Panc1 (cell line): Measurements from ENCODE around the gene PLEKHG2. TPM values are rescaled to one million over a fixed set of nuclear protein-coding genes. Genes with fewer than 3 reads are reported as not detected.

Experiments used
- ATAC-seq: fragments of 200-7000 bp; cut with Tn5 transposase; 2 replicates; pipeline ENCODE4 v1.9.1; 2020; ENCODE audit warnings: mild to moderate bottlenecking, moderate library complexity
- BruUV-seq: library from RNA; stranded (reverse); fragments of 400-500 nt; replicated peaks from 2 replicates; lab custom pipeline; 2021; lab: Mats Ljungman, UMichigan
- CTCF ChIA-PET: fragments of 300-600 bp; sonication (Branson Sonifier 250); formaldehyde crosslinking; loops from one replicate; lab custom pipeline; 2022; ENCODE audit warnings: antibody characterized with exemption; lab: Charles Lee
- POLR2A ChIA-PET: fragments of 300-600 bp; sonication (Branson Sonifier 250); formaldehyde crosslinking; loops from one replicate; lab custom pipeline; 2022; ENCODE audit warnings: antibody characterized with exemption; lab: Charles Lee
- DNase-seq: peaks from one replicate; pipeline ENCODE4 v3.0.0-alpha.2; 2010; ENCODE audit warnings: low read depth, low spot score
- H3K27ac ChIP-seq: 2 replicates; pipeline ENCODE4 v1.5.1; 2011; ENCODE audit warnings: mild to moderate bottlenecking, low read length, inconsistent platforms
- H3K27me3 ChIP-seq: fragments of 200-500 bp; sonication (Bioruptor generic); 2 replicates; pipeline ENCODE4 v1.6.0; 2014; ENCODE audit warnings: low read length, inconsistent platforms; ENCODE audit not compliant: control insufficient read depth, insufficient read depth
- H3K36me3 ChIP-seq: fragments of 200-500 bp; sonication (Bioruptor generic); 2 replicates; pipeline ENCODE4 v1.5.1; 2014; ENCODE audit warnings: inconsistent platforms, mild to moderate bottlenecking, low read length, moderate library complexity; ENCODE audit not compliant: control insufficient read depth, insufficient read depth
- H3K4me1 ChIP-seq: 2 replicates; pipeline ENCODE4 v1.5.1; 2011; ENCODE audit warnings: inconsistent platforms, mild to moderate bottlenecking, low read length, moderate library complexity; ENCODE audit not compliant: control insufficient read depth, insufficient read depth
- H3K4me3 ChIP-seq, 2 experiments: 2 replicates each; pipeline ENCODE4 v1.5.1; 2011 to 2012; ENCODE audit warnings: low read depth in 2 of 2, low read length in 2 of 2, mild to moderate bottlenecking in 2 of 2, inconsistent platforms in 1 of 2, moderate library complexity in 1 of 2
- H3K9me3 ChIP-seq: fragments of 200-500 bp; sonication (Bioruptor generic); 2 replicates; pipeline ENCODE4 v1.5.1; 2014; ENCODE audit warnings: low read depth, mild to moderate bottlenecking, inconsistent platforms, low read length, moderate library complexity; ENCODE audit not compliant: control insufficient read depth, insufficient read depth
- CTCF ChIP-seq: fragments of 450-650 bp; IDR thresholded peaks from 2 replicates; pipeline ENCODE4 v1.5.1; 2017; ENCODE audit warnings: mild to moderate bottlenecking
- POLR2AphosphoS5 ChIP-seq: IDR thresholded peaks from 2 replicates; pipeline ENCODE4 v1.6.1; 2012; ENCODE audit warnings: mild to moderate bottlenecking, low read depth, low read length, moderate library complexity
- REST ChIP-seq, 2 experiments: IDR thresholded peaks; 2 replicates each; pipeline ENCODE4 v1.6.1; 2011 to 2012; ENCODE audit warnings: low read depth in 2 of 2, control low read depth in 1 of 2, low read length in 1 of 2, mild to moderate bottlenecking in 1 of 2, moderate library complexity in 1 of 2; ENCODE audit not compliant: insufficient read depth in 1 of 2
- SIN3A ChIP-seq: IDR thresholded peaks from 2 replicates; pipeline ENCODE4 v1.6.1; 2012; ENCODE audit warnings: low read depth, mild to moderate bottlenecking, low read length, moderate library complexity, borderline replicate concordance; ENCODE audit not compliant: insufficient read depth
- TCF7L2 ChIP-seq: IDR thresholded peaks from 2 replicates; pipeline ENCODE4 v1.6.1; 2011; ENCODE audit warnings: mild to moderate bottlenecking, low read depth, low read length, inconsistent platforms
- in situ Hi-C: cut with HindIII; loops from 2 replicates; pipeline ENCODE4 v1.10.0; 2016; ENCODE audit warnings: low sequenced_read_pairs, low pct_unique_long_range_greater_than_20kb
- intact Hi-C: fragments of 100-400 bp; cut with micrococcal nuclease; formaldehyde crosslinking; loops from one replicate; pipeline ENCODE4 v1.10.0; 2022; ENCODE audit not compliant: unreplicated experiment
- total RNA-seq: library from RNA; stranded (reverse); gene quantifications from one replicate; pipeline ENCODE4 v1.2.1, GENCODE V29; 2021; ENCODE audit not compliant: unreplicated experiment

The PLEKHG2 gene
- total RNA-seq, 1 experiment from 2014 or later: 1,988 TPM

GRCh38 chr19:39410017-39410830 lies 2.2 kb upstream of the PLEKHG2 start:
- intact Hi-C loops (loop anchor here (2.0 to 10.0 kb wide), 3 partner anchors 81 to 435 kb away; partner anchors contain the start of gene FBXO17), in situ Hi-C loops (no loop called here)
- H3K4me3 ChIP-seq: peak overlapping the region; percentile 42 to 55
- peaks cover 58% of the 10 kb centered on the region for H3K4me1 ChIP-seq
- no peaks in the 10 kb centered on the region for H3K27me3 ChIP-seq
- peak overlapping the region; percentile 92 for H3K27ac ChIP-seq
- BruUV-seq: no TSS peak
- CTCF ChIA-PET: interaction anchor here (0.9 to 4.6 kb wide), 2 partner anchors 13 to 30 kb away, joined by 3 to 144 read pairs; no protein-coding TSS in a partner anchor
- TF ChIP-seq TCF7L2 (no peak), POLR2AphosphoS5 (no peak), SIN3A (no peak), CTCF (no peak), REST (IDR thresholded peaks at IDR 0.05; ENCODE audit: insufficient read depth in 1 of 2, low read depth in 2 of 2, low read length in 1 of 2) (no peak)
- no peaks in the 10 kb centered on the region for H3K9me3 ChIP-seq
- DNase-seq: no peak
- ATAC-seq: peak; percentile 5
- POLR2A ChIA-PET: interaction anchor here (2.3 to 15.7 kb wide), 4 partner anchors 9 to 23 kb away, joined by 35 to 524 read pairs (median 123); partner anchors contain the start of genes MED29, PAF1 and RPS16
- peaks cover 10% of the 10 kb centered on the region for H3K36me3 ChIP-seq

DNA sequence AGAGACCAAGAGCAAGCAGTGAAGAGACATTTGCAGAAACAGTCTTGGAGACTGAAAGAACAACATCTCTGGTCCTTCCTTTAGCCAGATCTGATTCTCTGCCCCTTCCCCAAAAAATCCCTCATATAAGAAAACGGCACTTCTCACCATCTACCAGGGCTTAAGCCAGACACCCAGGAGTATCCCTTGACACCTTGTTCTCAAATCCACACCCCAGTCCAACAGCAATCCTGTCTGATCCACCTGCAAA lies 1.7 kb upstream of the PLEKHG2 start:
- no TSS peak for BruUV-seq
- TF ChIP-seq POLR2AphosphoS5 (no peak), REST (IDR thresholded peaks at IDR 0.05; ENCODE audit: insufficient read depth in 1 of 2, low read depth in 2 of 2, low read length in 1 of 2) (no peak), SIN3A (no peak), TCF7L2 (no peak), CTCF (no peak)
- ChIA-PET POLR2A (interaction anchor here (1.0 to 2.3 kb wide), 9 partner anchors 10 to 64 kb away, joined by 7 to 41 read pairs (median 28); partner anchors contain the start of genes MED29, PAF1 and RPS16), CTCF (interaction anchor here (0.9 to 6.8 kb wide), 9 partner anchors 7 to 125 kb away, joined by 4 to 280 read pairs (median 13); partner anchors contain the start of genes MED29, PAF1 and RPS16)
- Histone ChIP-seq H3K27me3 (no peaks in the 10 kb centered on the region), H3K27ac (peak overlapping the region; percentile 92), H3K4me3 (peak overlapping the region in 1 of 2 experiments; percentile 55; a peak in 2 of 4 replicates), H3K4me1 (peaks cover 58% of the 10 kb centered on the region), H3K36me3 (peaks cover 13% of the 10 kb centered on the region), H3K9me3 (no peaks in the 10 kb centered on the region)
- DNase-seq: no peak
- in situ Hi-C loops (no loop called here), intact Hi-C loops (loop anchor here (1.0 to 10.0 kb wide), 4 partner anchors 13 to 436 kb away; partner anchors contain the start of gene FBXO17)
- no peak for ATAC-seq
